ENCODE measurements around the gene NF2.

NF2 gene

GRCh38 chr22:29626497-29627195, 23.2 kb downstream of the NF2 start:
- no peak for TF ChIP-seq CTCF (conservative IDR thresholded peaks at IDR 0.05; ENCODE audit: low read depth, low read length)
- DNase-seq (ENCODE audit: low read depth) = peak; percentile 87
- H3K4me3 ChIP-seq (ENCODE audit: low read depth, low read length) = no peak overlapping the region

- no peak overlapping the region for H3K4me3 ChIP-seq (ENCODE audit: low read depth, low read length)
- no peak for TF ChIP-seq CTCF (conservative IDR thresholded peaks at IDR 0.05; ENCODE audit: low read depth, low read length)
- DNase-seq (ENCODE audit: low read depth) = no peak
Measured at GRCh38 chr22:29627196-29627535, 23.7 kb downstream of the NF2 start.

GRCh38 chr22:29628996-29629902, 25.8 kb downstream of the NF2 start:
- DNase-seq (ENCODE audit: low read depth) = peak; percentile 16
- no peak overlapping the region for H3K4me3 ChIP-seq (ENCODE audit: low read depth, low read length)
- no peak for TF ChIP-seq CTCF (conservative IDR thresholded peaks at IDR 0.05; ENCODE audit: low read depth, low read length)

GRCh38 chr22:29629903-29630516, 26.6 kb downstream of the NF2 start:
- DNase-seq (ENCODE audit: low read depth) = peak; percentile 26
- no peak for TF ChIP-seq CTCF (conservative IDR thresholded peaks at IDR 0.05; ENCODE audit: low read depth, low read length)
- H3K4me3 ChIP-seq (ENCODE audit: low read depth, low read length) = no peak overlapping the region

- DNase-seq (ENCODE audit: low read depth) = no peak
- TF ChIP-seq CTCF (conservative IDR thresholded peaks at IDR 0.05; ENCODE audit: low read depth, low read length) = no peak
- H3K4me3 ChIP-seq (ENCODE audit: low read depth, low read length) = no peak overlapping the region
Measured at GRCh38 chr22:29630987-29631386, 27.6 kb downstream of the NF2 start.

GRCh38 chr22:29631725-29632124, 28.3 kb downstream of the NF2 start:
- H3K4me3 ChIP-seq (ENCODE audit: low read depth, low read length) = no peak overlapping the region
- DNase-seq (ENCODE audit: low read depth) = no peak
- no peak for TF ChIP-seq CTCF (conservative IDR thresholded peaks at IDR 0.05; ENCODE audit: low read depth, low read length)
